GM12801 (cell line): ENCODE results near the gene HINT1.

Experiments used
- TF ChIP-seq, protein P1 (sequence below): IDR thresholded peaks from one replicate; pipeline ENCODE4 v1.5.1; 2011; ENCODE audit warnings: control low read depth; ENCODE audit not compliant: insufficient read length; ENCODE audit errors: extremely low read depth

Gene HINT1

DNA sequence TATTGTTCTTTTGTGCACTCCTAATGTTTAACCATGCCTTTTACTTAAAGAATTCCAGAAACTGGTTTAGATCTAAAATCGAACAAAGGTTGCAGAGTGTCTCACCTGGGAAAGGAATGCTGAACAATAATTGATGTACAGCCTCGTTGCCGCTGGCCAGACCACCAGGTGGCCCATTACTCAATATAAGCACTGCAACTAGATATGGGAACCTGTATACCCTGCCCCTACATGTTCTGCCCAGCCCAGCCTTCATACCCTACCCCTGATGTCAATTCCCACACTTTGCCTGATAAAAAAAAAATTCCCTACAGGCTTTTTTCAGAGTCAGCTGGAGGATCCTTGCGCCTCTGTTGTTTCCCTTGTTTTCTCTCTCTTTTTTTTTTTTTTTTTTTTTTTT is 13.8 kb downstream of the HINT1 start:
- TF ChIP-seq, protein P1, sequence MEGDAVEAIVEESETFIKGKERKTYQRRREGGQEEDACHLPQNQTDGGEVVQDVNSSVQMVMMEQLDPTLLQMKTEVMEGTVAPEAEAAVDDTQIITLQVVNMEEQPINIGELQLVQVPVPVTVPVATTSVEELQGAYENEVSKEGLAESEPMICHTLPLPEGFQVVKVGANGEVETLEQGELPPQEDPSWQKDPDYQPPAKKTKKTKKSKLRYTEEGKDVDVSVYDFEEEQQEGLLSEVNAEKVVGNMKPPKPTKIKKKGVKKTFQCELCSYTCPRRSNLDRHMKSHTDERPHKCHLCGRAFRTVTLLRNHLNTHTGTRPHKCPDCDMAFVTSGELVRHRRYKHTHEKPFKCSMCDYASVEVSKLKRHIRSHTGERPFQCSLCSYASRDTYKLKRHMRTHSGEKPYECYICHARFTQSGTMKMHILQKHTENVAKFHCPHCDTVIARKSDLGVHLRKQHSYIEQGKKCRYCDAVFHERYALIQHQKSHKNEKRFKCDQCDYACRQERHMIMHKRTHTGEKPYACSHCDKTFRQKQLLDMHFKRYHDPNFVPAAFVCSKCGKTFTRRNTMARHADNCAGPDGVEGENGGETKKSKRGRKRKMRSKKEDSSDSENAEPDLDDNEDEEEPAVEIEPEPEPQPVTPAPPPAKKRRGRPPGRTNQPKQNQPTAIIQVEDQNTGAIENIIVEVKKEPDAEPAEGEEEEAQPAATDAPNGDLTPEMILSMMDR = no peak

DNA sequence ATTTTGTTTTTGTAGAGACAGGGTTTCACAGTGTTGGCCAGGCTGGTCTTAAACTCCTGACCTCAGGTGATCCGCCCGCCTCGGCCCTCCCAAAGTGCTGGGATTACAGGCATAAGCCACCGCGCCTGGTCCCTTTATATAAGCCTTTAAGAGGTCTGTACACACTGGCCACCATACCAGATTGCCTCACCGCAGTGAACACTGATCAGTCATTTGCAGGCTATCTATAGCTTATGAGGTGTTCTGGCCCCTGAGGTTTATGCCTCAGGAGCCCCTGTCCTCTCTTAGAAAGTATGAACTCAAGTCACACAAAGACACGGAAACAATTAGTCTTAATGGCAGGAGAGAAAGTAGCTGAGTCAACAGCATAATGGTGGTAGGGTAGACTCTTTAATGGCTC is 14.6 kb downstream of the HINT1 start:
- TF ChIP-seq, protein P1 = no peak

DNA sequence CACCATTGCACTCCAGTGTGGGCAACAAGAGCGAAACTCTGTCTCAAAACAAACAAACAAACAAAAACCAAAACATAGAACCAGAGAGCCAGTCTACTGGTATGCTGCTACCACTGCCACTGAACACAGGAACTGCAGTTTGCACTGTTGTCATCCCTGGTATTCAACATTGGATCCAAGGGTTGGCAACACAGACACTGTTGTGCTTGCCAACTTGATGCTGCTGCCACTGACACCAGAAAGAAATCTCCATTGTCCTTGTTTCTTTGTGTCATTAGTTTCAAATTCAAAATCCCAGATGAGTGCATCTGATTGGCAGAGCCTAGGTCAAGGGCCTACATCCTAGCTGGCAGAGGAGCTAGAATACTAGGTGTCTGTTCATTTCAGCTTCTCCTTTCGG is 16.2 kb downstream of the HINT1 start:
- TF ChIP-seq, protein P1 = no peak

DNA sequence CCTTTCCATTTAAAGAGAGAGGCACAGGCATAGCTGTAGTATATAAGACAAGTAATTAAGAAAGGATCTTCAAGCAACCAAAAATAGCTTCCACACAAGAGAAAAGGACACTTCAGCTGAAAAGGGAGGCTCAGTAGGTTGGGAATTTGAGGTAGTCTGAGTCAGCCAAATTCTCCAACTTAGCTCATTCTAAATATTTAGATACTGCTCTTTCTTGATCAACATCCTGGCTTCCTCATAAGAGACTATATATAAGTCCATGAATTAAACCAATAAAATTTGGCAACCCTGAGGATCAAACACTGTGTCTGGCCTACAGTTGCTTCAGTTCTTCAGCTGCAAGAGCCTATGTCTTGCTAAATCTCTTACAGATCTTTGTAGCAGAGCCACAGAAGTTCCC is 17.8 kb downstream of the HINT1 start:
- TF ChIP-seq, protein P1 = no peak

DNA sequence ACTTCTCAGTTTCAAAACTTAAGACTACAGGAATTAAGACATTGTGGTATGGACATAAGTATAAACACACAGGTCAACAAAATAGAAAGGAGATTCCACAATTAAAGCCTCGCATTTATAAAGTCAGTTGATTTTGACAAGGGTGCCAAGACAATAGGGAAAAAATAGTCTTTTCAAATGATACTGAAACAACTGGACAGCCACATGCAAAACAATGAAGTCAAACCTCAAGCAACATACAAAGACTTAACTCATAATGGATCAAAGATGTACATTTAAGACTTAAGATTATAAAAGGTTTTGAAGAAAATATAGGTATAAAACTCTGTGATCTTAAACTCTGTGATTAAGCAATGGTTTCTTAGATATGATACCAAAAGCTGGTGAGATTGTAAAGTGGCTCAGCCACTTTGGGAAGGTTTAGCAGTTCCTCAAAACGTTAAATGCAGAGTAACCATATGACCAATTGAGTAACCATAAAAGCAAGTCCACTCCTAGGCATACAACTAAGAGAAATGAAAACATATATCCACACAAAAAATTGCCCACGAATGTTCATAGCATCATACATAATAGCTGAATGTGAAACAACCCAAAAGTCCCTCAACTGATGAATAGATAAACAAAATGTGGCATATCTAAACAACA is 22.0 kb downstream of the HINT1 start:
- TF ChIP-seq, protein P1 = no peak

DNA sequence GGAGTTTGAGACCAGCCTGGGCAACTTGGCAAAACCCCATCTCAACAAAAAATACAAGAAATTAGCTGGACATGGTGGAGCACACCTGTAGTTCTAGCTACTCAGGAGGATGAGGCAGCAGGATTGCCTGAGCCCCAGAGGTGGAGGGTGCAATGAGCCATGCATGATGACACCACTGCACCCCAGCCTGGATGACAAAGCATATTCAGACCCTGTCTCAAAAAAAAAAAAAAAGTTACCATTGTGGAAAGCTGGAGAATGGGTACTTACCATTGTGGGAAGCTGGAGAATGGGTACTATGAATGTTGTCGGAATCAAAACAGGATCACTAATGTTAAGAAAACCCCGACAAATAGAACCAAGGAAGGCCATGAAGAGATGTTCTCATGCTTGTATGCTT is 25.7 kb downstream of the HINT1 start:
- TF ChIP-seq, protein P1 = no peak

DNA sequence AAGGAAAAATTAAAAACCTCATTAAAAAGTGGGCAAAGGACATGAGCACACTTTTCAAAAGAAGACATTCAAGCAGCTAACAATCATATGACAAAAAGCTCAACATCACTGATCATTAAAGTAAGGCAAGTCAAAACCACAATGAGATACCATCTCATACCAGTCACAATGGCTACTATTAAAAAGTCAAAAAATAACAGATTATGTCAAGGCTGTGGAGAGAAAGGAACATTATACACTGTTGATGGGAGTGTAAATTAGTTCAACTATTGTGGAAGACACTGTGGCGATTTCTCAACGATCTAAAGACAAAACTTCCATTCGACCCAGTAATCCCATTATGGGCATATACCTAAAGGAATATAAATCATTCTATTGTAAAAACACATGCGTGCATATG is 35.8 kb downstream of the HINT1 start:
- TF ChIP-seq, protein P1 = no peak
